ENCODE data around the gene MZT1. TPM values are rescaled to one million over a fixed set of nuclear protein-coding genes. Genes with fewer than 3 reads are reported as not detected.

The MZT1 gene
- total and polyA plus RNA-seq, 9 of the 15 experiments (the other 6 are each of a cell fraction or from before 2014, with no cell fraction given): 15.3 to 31.6 (median 24.1) TPM

GRCh38 chr13:72728290-72728605 is 819 bp upstream of the MZT1 start:
- TSS peak; percentile 48 for BruUV-seq (replicated peaks)
- Histone ChIP-seq H3K27ac (ENCODE audit: extremely low read depth, low read depth, low read length) (peak overlapping the region; percentile 94), H4K20me1 (replicated peaks; ENCODE audit: control insufficient read depth, insufficient read depth, low read length) (no peaks in the 10 kb centered on the region), H3K4me3 (peak overlapping the region; percentile 82), H3K27me3 (ENCODE audit: control insufficient read depth in 2 of 2, insufficient read depth in 2 of 2, low read length in 2 of 2) (no peaks in the 10 kb centered on the region), H3K9ac (ENCODE audit: insufficient read depth in 1 of 2, low read depth in 2 of 2, low read length in 2 of 2) (peak overlapping the region; percentile 92 to 93), H2AFZ (ENCODE audit: low read depth, low read length) (peak overlapping the region; percentile 84), H3K9me3 (replicated peaks; ENCODE audit: control insufficient read depth, insufficient read depth, low read depth, low read length) (no peaks in the 10 kb centered on the region), H3K4me2 (ENCODE audit: insufficient read depth, low read length) (peak overlapping the region; percentile 93), H3K4me1 (replicated peaks in 1 of 2; ENCODE audit: control insufficient read depth in 2 of 2, insufficient read depth in 2 of 2, low read length in 2 of 2) (peaks cover 0 to 7% of the 10 kb centered on the region in 2 experiments; a peak in 3 of 5 replicates), H3K36me3 (ENCODE audit: control insufficient read depth, insufficient read depth, low read length) (peaks cover 44% of the 10 kb centered on the region), H3K79me2 (ENCODE audit: control insufficient read depth, insufficient read depth, low read length) (peaks cover 82% of the 10 kb centered on the region), H3K9me1 (ENCODE audit: control insufficient read depth, insufficient read depth, low read length) (no peaks in the 10 kb centered on the region)
- ChIA-PET POLR2A (interaction anchor here (1.3 kb wide), 1 partner anchor 16 kb away, joined by 3 read pairs; no protein-coding TSS in a partner anchor), CTCF (ENCODE audit: low intra/inter-chr PET ratio) (no interaction called here)
- FAIRE-seq: no peak
- ATAC-seq: no peak
- 0% methylated on average over 3 of the region's 3 CpGs for WGBS (ENCODE audit: insufficient coverage, low coverage, missing lambda C conversion rate)
- in situ Hi-C loops (cut with MboI): no loop called here
- TF ChIP-seq TRIM24 (IDR thresholded peaks at IDR 0.05): no peak
- TF ChIP-seq, protein P1, sequence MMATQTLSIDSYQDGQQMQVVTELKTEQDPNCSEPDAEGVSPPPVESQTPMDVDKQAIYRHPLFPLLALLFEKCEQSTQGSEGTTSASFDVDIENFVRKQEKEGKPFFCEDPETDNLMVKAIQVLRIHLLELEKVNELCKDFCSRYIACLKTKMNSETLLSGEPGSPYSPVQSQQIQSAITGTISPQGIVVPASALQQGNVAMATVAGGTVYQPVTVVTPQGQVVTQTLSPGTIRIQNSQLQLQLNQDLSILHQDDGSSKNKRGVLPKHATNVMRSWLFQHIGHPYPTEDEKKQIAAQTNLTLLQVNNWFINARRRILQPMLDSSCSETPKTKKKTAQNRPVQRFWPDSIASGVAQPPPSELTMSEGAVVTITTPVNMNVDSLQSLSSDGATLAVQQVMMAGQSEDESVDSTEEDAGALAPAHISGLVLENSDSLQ (IDR thresholded peaks at IDR 0.05): peak; percentile 87
- no peak for TF ChIP-seq GATAD2A (IDR thresholded peaks at IDR 0.05)
- intact Hi-C loops (cut with micrococcal nuclease): no loop called here
- DNase-seq (ENCODE audit: extremely low read depth in 1 of 4, low spot score in 3 of 4): peak in 1 of 4 experiments; percentile 6

DNA sequence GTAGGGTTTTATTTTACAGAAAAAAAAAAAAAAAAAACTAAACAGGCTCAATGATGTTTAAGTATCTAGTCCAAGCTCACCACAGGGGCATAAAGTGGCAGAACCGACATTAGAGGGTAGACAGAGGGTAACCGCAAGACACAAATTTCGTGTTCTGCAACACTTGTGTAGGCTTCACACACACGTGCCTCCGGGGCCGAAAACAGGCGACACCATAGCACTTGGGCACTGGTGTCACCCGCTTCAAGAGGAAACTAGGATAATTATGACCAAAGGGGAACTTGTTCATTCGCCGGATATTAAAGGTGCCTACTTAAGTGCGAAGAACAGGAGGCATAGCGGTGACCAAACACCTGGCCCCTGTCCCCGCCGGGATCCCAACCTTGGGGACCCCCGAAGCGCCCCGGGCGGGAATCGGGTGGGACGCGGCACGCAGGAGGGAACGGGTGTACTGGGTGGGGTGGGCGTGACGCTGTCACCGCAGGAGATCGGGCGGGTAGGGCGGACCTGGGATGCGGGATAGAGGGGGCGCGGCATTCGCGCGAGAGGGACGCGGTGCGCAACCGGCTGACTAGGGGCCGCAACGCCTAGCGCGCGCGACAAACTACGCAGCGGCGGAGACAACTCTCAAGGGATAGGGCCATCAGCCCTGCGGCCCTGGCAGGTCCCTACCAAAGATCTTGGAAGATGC is 558 bp downstream of the MZT1 start:
- Histone ChIP-seq H3K9me1 (ENCODE audit: control insufficient read depth, insufficient read depth, low read length) (no peaks in the 10 kb centered on the region), H3K4me1 (replicated peaks in 1 of 2; ENCODE audit: control insufficient read depth in 2 of 2, insufficient read depth in 2 of 2, low read length in 2 of 2) (peaks cover 0 to 7% of the 10 kb centered on the region in 2 experiments; a peak in 4 of 5 replicates), H3K4me2 (ENCODE audit: insufficient read depth, low read length) (peak overlapping the region; percentile 93), H2AFZ (ENCODE audit: low read depth, low read length) (peak overlapping the region; percentile 84), H4K20me1 (replicated peaks; ENCODE audit: control insufficient read depth, insufficient read depth, low read length) (no peaks in the 10 kb centered on the region), H3K4me3 (peak overlapping the region; percentile 82), H3K9ac (ENCODE audit: insufficient read depth in 1 of 2, low read depth in 2 of 2, low read length in 2 of 2) (peak overlapping the region; percentile 92 to 94), H3K36me3 (ENCODE audit: control insufficient read depth, insufficient read depth, low read length) (peaks cover 48% of the 10 kb centered on the region), H3K27ac (ENCODE audit: extremely low read depth, low read depth, low read length) (peak overlapping the region; percentile 94), H3K27me3 (ENCODE audit: control insufficient read depth in 2 of 2, insufficient read depth in 2 of 2, low read length in 2 of 2) (no peaks in the 10 kb centered on the region), H3K9me3 (replicated peaks; ENCODE audit: control insufficient read depth, insufficient read depth, low read depth, low read length) (no peaks in the 10 kb centered on the region), H3K79me2 (ENCODE audit: control insufficient read depth, insufficient read depth, low read length) (peaks cover 92% of the 10 kb centered on the region)
- FAIRE-seq (no peak), ATAC-seq (peak; percentile 80), DNase-seq (ENCODE audit: extremely low read depth in 1 of 4, low spot score in 3 of 4) (peak; percentile 51 to 72 (median 53))
- WGBS (ENCODE audit: insufficient coverage, low coverage, missing lambda C conversion rate): 0% methylated on average over 13 of the region's 49 CpGs
- ChIA-PET POLR2A (no interaction called here), CTCF (ENCODE audit: low intra/inter-chr PET ratio) (no interaction called here)
- in situ Hi-C loops (cut with MboI) (no loop called here), intact Hi-C loops (cut with micrococcal nuclease) (loop anchor here (2.0 kb wide), 1 partner anchor 54 kb away; the partner anchor contains the start of gene DIS3)
- no TSS peak for BruUV-seq (replicated peaks)
